Endothelial cell (in vitro differentiated cells): ENCODE data around the gene SP140L. TPM values are rescaled to one million over a fixed set of nuclear protein-coding genes. Genes with fewer than 3 reads are reported as not detected.
"Not testable (repeated sequence)": the region's sequence is repeated elsewhere in the genome, so short reads cannot be mapped to it uniquely, and the experiment has no call there.

ENCODE experiments used
- DNase-seq: peaks from one replicate; pipeline ENCODE4 v3.0.0; 2021; ENCODE audit warnings: low spot score
- H3K27ac Mint-ChIP-seq: one replicate; pipeline ENCODE4 v1.8.0; 2021; ENCODE audit warnings: mixed read lengths, inconsistent platforms; ENCODE audit not compliant: unreplicated experiment
- H3K27me3 Mint-ChIP-seq: one replicate; pipeline ENCODE4 v1.8.0; 2021; ENCODE audit warnings: mild to moderate bottlenecking, moderate library complexity, mixed read lengths, inconsistent platforms; ENCODE audit not compliant: unreplicated experiment
- H3K36me3 Mint-ChIP-seq: one replicate; pipeline ENCODE4 v1.8.0; 2021; ENCODE audit warnings: mild to moderate bottlenecking, low read depth, mixed read lengths, inconsistent platforms; ENCODE audit not compliant: unreplicated experiment
- H3K4me1 Mint-ChIP-seq: one replicate; pipeline ENCODE4 v1.8.0; 2021; ENCODE audit warnings: mild to moderate bottlenecking, mixed read lengths, inconsistent platforms; ENCODE audit not compliant: unreplicated experiment
- H3K4me3 Mint-ChIP-seq: one replicate; pipeline ENCODE4 v1.8.0; 2021; ENCODE audit warnings: mild to moderate bottlenecking, mixed read lengths, inconsistent platforms; ENCODE audit not compliant: unreplicated experiment
- H3K9me3 Mint-ChIP-seq: one replicate; pipeline ENCODE4 v1.8.0; 2021; ENCODE audit warnings: mixed read lengths, inconsistent platforms; ENCODE audit not compliant: unreplicated experiment
- total RNA-seq: library from RNA; stranded (reverse); fragmentation: NEBNext Ultra II Directional; extraction: Animal tissue kit (Norgen Biotek cat#: 25700); gene quantifications from one replicate; pipeline ENCODE4 v1.2.1, GENCODE V29; 2021; ENCODE audit not compliant: unreplicated experiment
- TF ChIP-seq, protein P1 (sequence below): fragments of 200-600 bp; sonication (generic); IDR thresholded peaks from one replicate; pipeline ENCODE4 v1.5.0; 2021; ENCODE audit warnings: antibody characterized with exemption; ENCODE audit not compliant: unreplicated experiment

Gene SP140L
- total RNA-seq, 1 donor from 2014 or later: 1.1 TPM

DNA sequence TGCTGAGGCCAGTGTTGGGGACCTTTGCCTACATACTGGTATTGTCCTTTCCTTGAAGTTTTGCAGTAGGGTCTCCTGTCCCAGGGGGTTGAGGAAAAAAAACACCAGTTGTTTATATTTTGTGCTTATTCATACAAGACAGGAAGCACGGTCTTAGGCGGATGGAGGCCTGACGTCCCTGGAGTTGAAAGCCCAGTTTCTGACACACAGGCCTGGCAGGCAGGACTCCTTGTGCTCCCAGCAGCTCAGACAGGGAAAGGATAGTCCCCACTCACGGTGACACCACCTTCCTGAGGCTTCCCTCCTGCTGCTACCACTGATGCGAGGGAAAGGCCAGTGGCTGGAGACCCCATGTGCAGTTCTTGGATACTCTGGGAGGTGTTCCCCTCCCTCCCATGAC is 73.5 kb downstream of the SP140L start:
- TF ChIP-seq, protein P1, sequence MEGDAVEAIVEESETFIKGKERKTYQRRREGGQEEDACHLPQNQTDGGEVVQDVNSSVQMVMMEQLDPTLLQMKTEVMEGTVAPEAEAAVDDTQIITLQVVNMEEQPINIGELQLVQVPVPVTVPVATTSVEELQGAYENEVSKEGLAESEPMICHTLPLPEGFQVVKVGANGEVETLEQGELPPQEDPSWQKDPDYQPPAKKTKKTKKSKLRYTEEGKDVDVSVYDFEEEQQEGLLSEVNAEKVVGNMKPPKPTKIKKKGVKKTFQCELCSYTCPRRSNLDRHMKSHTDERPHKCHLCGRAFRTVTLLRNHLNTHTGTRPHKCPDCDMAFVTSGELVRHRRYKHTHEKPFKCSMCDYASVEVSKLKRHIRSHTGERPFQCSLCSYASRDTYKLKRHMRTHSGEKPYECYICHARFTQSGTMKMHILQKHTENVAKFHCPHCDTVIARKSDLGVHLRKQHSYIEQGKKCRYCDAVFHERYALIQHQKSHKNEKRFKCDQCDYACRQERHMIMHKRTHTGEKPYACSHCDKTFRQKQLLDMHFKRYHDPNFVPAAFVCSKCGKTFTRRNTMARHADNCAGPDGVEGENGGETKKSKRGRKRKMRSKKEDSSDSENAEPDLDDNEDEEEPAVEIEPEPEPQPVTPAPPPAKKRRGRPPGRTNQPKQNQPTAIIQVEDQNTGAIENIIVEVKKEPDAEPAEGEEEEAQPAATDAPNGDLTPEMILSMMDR: no peak
- no peak overlapping the region for H3K27ac Mint-ChIP-seq
- no peaks in the 10 kb centered on the region for H3K9me3 Mint-ChIP-seq
- no peaks in the 10 kb centered on the region for H3K4me1 Mint-ChIP-seq
- H3K4me3 Mint-ChIP-seq: no peak overlapping the region
- DNase-seq: no peak
- no peaks in the 10 kb centered on the region for H3K36me3 Mint-ChIP-seq
- peaks cover 3% of the 10 kb centered on the region for H3K27me3 Mint-ChIP-seq

DNA sequence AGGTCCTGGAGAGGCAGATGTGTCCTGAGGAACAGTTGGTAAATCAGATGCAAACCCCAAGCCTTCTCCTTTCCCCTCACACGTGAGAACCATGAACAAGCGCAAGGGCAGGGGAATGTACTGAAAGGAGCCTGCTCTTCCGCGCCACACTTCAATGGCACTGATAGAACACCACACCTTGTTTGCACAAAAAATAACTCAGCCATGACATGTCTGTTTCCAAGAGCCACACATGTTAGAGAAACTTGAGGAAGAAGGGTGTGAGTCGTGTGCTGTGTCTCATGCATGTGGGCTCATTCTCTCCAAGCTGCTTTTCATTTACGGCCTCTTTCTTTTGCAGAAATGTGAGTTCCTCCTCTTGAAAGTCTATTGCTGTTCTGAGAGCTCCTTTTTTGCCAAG is 74.0 kb downstream of the SP140L start:
- H3K9me3 Mint-ChIP-seq, H3K4me3 Mint-ChIP-seq, H3K27ac Mint-ChIP-seq, H3K27me3 Mint-ChIP-seq, H3K36me3 Mint-ChIP-seq, H3K4me1 Mint-ChIP-seq, DNase-seq: not testable (repeated sequence)

DNA sequence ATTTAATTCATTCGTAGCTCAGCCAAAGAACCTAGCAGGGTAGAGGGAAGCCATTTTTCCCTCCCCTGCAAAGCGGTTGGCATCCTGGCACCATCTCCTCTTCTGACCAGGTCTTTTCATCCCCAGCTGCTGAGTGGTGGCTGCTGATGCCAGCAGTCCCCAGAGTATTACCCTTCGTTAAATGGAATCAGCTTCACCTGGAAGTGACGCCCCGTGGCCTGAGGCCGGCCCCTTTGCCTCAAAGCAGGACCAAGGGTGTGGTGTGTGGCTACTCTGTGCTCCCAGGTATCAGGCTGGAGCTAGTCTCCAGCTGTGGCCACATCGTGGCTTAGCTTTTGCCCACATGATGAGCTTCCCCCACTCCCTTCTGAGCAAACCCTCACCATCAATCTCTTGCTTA is 76.8 kb downstream of the SP140L start:
- Mint-ChIP-seq H3K27ac (no peak overlapping the region), H3K27me3 (peaks cover 7% of the 10 kb centered on the region), H3K4me3 (no peak overlapping the region), H3K4me1 (no peaks in the 10 kb centered on the region), H3K9me3 (no peaks in the 10 kb centered on the region), H3K36me3 (no peaks in the 10 kb centered on the region)
- TF ChIP-seq, protein P1: no peak
- DNase-seq: no peak

DNA sequence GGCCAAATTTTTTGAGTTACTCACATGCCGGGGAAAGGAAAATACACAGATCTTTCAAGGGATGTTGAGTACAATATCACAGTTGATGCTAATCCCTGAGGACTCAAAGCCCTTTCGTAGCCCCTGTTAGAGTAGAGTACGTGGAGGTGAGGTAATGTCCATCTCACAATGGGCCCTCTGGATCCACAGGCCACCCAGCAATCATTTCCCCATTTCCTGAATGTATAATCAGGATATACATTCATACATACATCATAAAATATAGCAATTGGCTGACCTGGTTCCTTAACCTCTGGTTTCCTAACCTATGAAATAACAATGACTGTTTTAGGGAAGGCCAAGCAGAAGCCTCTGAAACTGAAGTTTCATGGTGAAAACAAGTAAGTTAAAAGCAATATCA is 78.8 kb downstream of the SP140L start:
- TF ChIP-seq, protein P1: no peak
- Mint-ChIP-seq H3K27ac (no peak overlapping the region), H3K9me3 (no peaks in the 10 kb centered on the region), H3K4me1 (peaks cover 8% of the 10 kb centered on the region), H3K36me3 (no peaks in the 10 kb centered on the region), H3K4me3 (no peak overlapping the region), H3K27me3 (peaks cover 7% of the 10 kb centered on the region)
- no peak for DNase-seq

DNA sequence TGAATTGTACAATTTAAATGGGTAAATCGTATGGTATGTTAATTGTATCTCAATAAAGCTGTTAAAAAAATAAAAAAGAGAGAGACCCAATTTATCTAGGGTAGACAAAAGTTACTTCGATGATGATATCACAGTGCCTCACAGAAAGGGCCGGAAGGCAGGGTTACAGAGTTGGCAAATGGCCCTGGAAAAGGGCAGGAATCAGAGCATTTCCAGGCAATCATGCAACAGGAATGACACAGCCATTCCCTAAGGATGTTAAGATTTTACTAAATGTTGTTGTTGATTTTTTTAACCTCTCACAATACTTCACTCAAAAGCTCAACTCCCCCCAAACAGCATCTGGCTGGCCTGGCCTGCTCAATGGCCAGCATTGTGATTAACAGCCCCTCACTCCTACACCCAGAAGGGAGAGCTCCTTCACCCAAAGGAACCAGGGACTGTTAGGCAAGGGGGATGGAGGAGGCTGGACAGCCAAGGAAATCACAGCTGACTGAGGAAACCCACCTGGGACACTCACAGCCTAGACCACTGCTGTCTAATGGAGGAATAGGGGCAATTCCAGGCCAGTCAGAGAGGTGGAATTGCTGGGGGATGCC is 81.3 kb downstream of the SP140L start:
- DNase-seq: no peak
- peaks cover 13% of the 10 kb centered on the region for H3K27me3 Mint-ChIP-seq
- H3K9me3 Mint-ChIP-seq: no peaks in the 10 kb centered on the region
- H3K4me3 Mint-ChIP-seq: no peak overlapping the region
- peaks cover 15% of the 10 kb centered on the region for H3K4me1 Mint-ChIP-seq
- H3K36me3 Mint-ChIP-seq: no peaks in the 10 kb centered on the region
- no peak overlapping the region for H3K27ac Mint-ChIP-seq
- TF ChIP-seq, protein P1: no peak

DNA sequence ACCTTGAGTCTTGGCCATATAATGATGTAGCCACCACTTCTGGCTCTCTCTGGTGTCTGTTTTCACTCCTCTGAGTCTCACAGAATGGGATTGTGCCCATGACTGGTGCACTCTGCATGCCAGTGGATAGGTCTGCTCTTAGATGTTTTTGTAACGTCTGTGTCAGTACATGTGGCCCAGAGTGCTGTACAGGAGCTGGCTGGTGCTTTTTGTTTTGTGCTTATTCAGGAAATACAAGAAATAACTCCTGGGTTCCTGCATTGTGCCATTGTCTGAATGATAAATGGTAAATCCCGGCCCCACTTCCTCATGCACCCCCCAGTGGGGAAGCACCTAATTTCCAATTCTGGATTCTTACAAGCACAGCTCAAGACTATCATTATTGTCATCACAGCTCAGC is 82.3 kb downstream of the SP140L start:
- not testable (repeated sequence) for H3K4me3 Mint-ChIP-seq, H3K36me3 Mint-ChIP-seq, H3K9me3 Mint-ChIP-seq, DNase-seq, H3K27ac Mint-ChIP-seq
- peaks cover 15% of the 10 kb centered on the region for H3K4me1 Mint-ChIP-seq
- peaks cover 13% of the 10 kb centered on the region for H3K27me3 Mint-ChIP-seq
